ENCODE data around the gene SLIT3.

- TF ChIP-seq PAX5 (IDR thresholded peaks at IDR 0.05; ENCODE audit: borderline replicate concordance, low read depth, low read length) = no peak
- no peak for TF ChIP-seq FOXM1 (IDR thresholded peaks at IDR 0.05; ENCODE audit: low read depth, low read length)
These were observed 79.4 kb downstream of the SLIT3 start for GRCh38 chr5:169221519-169221918.
